ENCODE data around the gene USP17L11.
"Not testable (repeated sequence)": the region's sequence is repeated elsewhere in the genome, so short reads cannot be mapped to it uniquely, and the experiment has no call there.

DNA sequence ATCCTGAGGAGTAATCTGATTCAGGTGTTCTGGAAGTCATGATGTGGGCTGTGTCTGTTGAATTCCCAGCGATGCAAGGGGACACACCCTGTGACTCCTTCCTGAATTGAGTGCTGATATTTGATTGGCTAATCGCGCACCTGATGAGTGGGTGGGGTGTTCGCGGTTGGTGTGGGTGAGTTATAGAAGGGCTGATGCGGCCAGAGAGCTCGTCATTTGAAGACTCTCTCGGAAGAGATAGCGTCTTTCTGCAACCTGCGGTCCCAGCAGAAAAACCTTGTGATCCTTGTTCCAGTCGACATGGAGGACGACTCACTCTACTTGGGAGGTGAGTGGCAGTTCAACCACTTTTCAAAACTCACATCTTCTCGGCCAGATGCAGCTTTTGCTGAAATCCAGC lies 4.8 kb upstream of the USP17L11 start, which contains the start of gene USP17L10:
- not testable (repeated sequence) for TF ChIP-seq CTCF, POLR2A, EP300, POLR2AphosphoS5 (IDR thresholded peaks at IDR 0.05)
